ENCODE measurements around the gene ALDH7A1. TPM values are rescaled to one million over a fixed set of nuclear protein-coding genes. Genes with fewer than 3 reads are reported as not detected.

Gene ALDH7A1
- total and polyA plus RNA-seq, 2 donors (not counting 1 experiment from before 2014, with no cell fraction given) = 0.78 to 3.3 TPM

DNA sequence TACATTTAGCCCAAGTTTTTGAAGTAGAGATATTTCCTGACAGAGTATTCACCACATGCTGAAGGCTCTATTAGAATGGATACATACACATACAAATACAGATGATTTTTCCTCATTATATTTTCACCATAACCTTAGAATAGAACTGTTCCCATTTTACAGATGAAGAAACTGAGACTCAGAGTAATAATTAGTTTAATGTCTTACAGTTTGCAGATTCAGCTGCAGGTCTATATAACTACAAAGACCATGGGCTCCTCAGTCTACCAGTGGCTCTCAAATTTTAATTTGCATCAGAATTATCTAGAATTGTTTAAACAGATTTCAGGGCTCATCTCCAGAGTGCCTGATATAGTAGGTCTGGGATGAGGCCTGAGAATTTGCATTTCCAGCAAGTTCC, 107.4 kb downstream of the ALDH7A1 start:
- DNase-seq (no peak), ATAC-seq (ENCODE audit: low read depth) (no peak)
- Histone ChIP-seq H3K79me2 (ENCODE audit: control insufficient read depth, insufficient read depth, low read length) (no peaks in the 10 kb centered on the region), H3K27ac (ENCODE audit: low read length in 2 of 2) (no peak overlapping the region), H2AFZ (ENCODE audit: insufficient read depth, low read depth, low read length, poor library complexity, severe bottlenecking) (no peak overlapping the region), H3K27me3 (replicated peaks in 1 of 4; ENCODE audit: control extremely low read depth in 1 of 4, control insufficient read depth in 3 of 4, insufficient read depth in 4 of 4, low read length in 3 of 4) (no peaks in the 10 kb centered on the region), H3K4me1 (ENCODE audit: control insufficient read depth in 2 of 2, insufficient read depth in 2 of 2, low read length in 2 of 2) (no peaks in the 10 kb centered on the region), H3K9me3 (ENCODE audit: control extremely low read depth in 1 of 3, control insufficient read depth in 2 of 3, insufficient read depth in 1 of 3, low read length in 2 of 3) (no peaks in the 10 kb centered on the region), H3K4me2 (replicated peaks; ENCODE audit: low read depth, low read length, poor library complexity, severe bottlenecking) (no peak overlapping the region), H3K4me3 (ENCODE audit: control extremely low read depth in 1 of 5, extremely low read depth in 1 of 5, insufficient read depth in 1 of 5, low read depth in 2 of 5, low read length in 4 of 5) (no peak overlapping the region), H4K20me1 (ENCODE audit: control insufficient read depth, insufficient read depth, low read length, poor library complexity, severe bottlenecking) (no peaks in the 10 kb centered on the region), H3K9ac (ENCODE audit: low read length) (no peak overlapping the region), H3K36me3 (replicated peaks in 1 of 2; ENCODE audit: control extremely low read depth in 1 of 2, control insufficient read depth in 1 of 2, extremely low read depth in 1 of 2, insufficient read depth in 2 of 2, low read length in 1 of 2) (peaks cover 0 to 6% of the 10 kb centered on the region in 2 experiments)
- TF ChIP-seq, protein P1, sequence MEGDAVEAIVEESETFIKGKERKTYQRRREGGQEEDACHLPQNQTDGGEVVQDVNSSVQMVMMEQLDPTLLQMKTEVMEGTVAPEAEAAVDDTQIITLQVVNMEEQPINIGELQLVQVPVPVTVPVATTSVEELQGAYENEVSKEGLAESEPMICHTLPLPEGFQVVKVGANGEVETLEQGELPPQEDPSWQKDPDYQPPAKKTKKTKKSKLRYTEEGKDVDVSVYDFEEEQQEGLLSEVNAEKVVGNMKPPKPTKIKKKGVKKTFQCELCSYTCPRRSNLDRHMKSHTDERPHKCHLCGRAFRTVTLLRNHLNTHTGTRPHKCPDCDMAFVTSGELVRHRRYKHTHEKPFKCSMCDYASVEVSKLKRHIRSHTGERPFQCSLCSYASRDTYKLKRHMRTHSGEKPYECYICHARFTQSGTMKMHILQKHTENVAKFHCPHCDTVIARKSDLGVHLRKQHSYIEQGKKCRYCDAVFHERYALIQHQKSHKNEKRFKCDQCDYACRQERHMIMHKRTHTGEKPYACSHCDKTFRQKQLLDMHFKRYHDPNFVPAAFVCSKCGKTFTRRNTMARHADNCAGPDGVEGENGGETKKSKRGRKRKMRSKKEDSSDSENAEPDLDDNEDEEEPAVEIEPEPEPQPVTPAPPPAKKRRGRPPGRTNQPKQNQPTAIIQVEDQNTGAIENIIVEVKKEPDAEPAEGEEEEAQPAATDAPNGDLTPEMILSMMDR (IDR thresholded peaks at IDR 0.05) = no peak
- TF ChIP-seq EZH2 (IDR thresholded peaks at IDR 0.05; ENCODE audit: borderline replicate concordance, insufficient read depth, low read depth, low read length, poor library complexity, severe bottlenecking) = no peak
- Mint-ChIP-seq H3K4me1 (no peaks in the 10 kb centered on the region), H3K27me3 (no peaks in the 10 kb centered on the region), H3K27ac (no peak overlapping the region), H3K4me3 (no peak overlapping the region), H3K9me3 (ENCODE audit: insufficient read depth) (no peaks in the 10 kb centered on the region)
- intact Hi-C loops (cut with micrococcal nuclease) = no loop called here
- CTCF ChIA-PET = interaction anchor here (1.7 kb wide), 1 partner anchor 14 kb away, joined by 4 read pairs; no protein-coding TSS in a partner anchor
- POLR2A ChIA-PET = no interaction called here

DNA sequence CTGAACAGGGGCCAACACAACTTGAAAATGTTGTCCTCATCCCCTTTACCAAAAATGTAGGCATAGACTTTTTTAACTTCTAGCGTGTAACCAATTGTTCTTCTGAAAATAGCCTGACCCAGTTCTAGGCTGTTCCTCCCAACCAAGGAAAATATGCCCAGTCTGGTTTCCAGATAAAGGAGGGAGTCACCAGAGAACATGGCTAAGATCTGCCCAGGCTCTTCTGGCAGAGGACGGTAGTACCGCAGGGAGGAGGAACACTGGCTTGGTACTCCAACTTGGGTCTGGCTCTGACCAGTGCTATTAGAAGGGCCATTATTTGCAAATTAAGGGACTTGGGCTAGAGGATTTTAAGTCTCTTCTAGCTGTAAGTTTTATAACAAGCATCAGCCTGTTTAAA, 108.7 kb downstream of the ALDH7A1 start:
- peaks cover 0 to 6% of the 10 kb centered on the region in 2 experiments for H3K36me3 ChIP-seq (replicated peaks in 1 of 2; ENCODE audit: control extremely low read depth in 1 of 2, control insufficient read depth in 1 of 2, extremely low read depth in 1 of 2, insufficient read depth in 2 of 2, low read length in 1 of 2)
- H4K20me1 ChIP-seq (ENCODE audit: control insufficient read depth, insufficient read depth, low read length, poor library complexity, severe bottlenecking) = no peaks in the 10 kb centered on the region
- no peak overlapping the region for H3K9ac ChIP-seq (ENCODE audit: low read length)
- TF ChIP-seq, protein P1 (IDR thresholded peaks at IDR 0.05) = no peak
- TF ChIP-seq EZH2 (IDR thresholded peaks at IDR 0.05; ENCODE audit: borderline replicate concordance, insufficient read depth, low read depth, low read length, poor library complexity, severe bottlenecking) = no peak
- no peaks in the 10 kb centered on the region for H3K79me2 ChIP-seq (ENCODE audit: control insufficient read depth, insufficient read depth, low read length)
- H3K9me3 Mint-ChIP-seq (ENCODE audit: insufficient read depth) = no peaks in the 10 kb centered on the region
- ChIA-PET POLR2A (no interaction called here), CTCF (no interaction called here)
- no peak overlapping the region for H3K27ac ChIP-seq (ENCODE audit: low read length in 2 of 2)
- H3K4me1 ChIP-seq (ENCODE audit: control insufficient read depth in 2 of 2, insufficient read depth in 2 of 2, low read length in 2 of 2) = no peaks in the 10 kb centered on the region
- H2AFZ ChIP-seq (ENCODE audit: insufficient read depth, low read depth, low read length, poor library complexity, severe bottlenecking) = no peak overlapping the region
- no peak overlapping the region for H3K4me3 ChIP-seq (ENCODE audit: control extremely low read depth in 1 of 5, extremely low read depth in 1 of 5, insufficient read depth in 1 of 5, low read depth in 2 of 5, low read length in 4 of 5)
- intact Hi-C loops (cut with micrococcal nuclease) = no loop called here
- H3K4me1 Mint-ChIP-seq = no peaks in the 10 kb centered on the region
- no peaks in the 10 kb centered on the region for H3K27me3 Mint-ChIP-seq
- no peak overlapping the region for H3K4me3 Mint-ChIP-seq
- no peaks in the 10 kb centered on the region for H3K9me3 ChIP-seq (ENCODE audit: control extremely low read depth in 1 of 3, control insufficient read depth in 2 of 3, insufficient read depth in 1 of 3, low read length in 2 of 3)
- H3K4me2 ChIP-seq (replicated peaks; ENCODE audit: low read depth, low read length, poor library complexity, severe bottlenecking) = no peak overlapping the region
- no peaks in the 10 kb centered on the region for H3K27me3 ChIP-seq (replicated peaks in 1 of 4; ENCODE audit: control extremely low read depth in 1 of 4, control insufficient read depth in 3 of 4, insufficient read depth in 4 of 4, low read length in 3 of 4)
- H3K27ac Mint-ChIP-seq = no peak overlapping the region
- ATAC-seq (ENCODE audit: low read depth) (no peak), DNase-seq (no peak)
- WGBS (ENCODE audit: insufficient coverage) = 94% methylated on average over 2 of the region's 3 CpGs

Data from B cell (primary cell).